GM19025 (cell line): Measurements from ENCODE around the gene SYNE2.
"Not testable (repeated sequence)": the region's sequence is repeated elsewhere in the genome, so short reads cannot be mapped to it uniquely, and the experiment has no call there.

Experiments
- ATAC-seq: cut with Tn5 transposase; IDR thresholded peaks from one replicate; pipeline ENCODE4 v1.9.1; 2021; ENCODE audit warnings: mild to moderate bottlenecking, low read depth, moderate library complexity; ENCODE audit not compliant: unreplicated experiment

Gene SYNE2

GRCh38 chr14:64117671-64118402 lies 265.0 kb downstream of the SYNE2 start:
- no peak for ATAC-seq

- not testable (repeated sequence) for ATAC-seq
Observed at GRCh38 chr14:64118403-64118742, 265.6 kb downstream of the SYNE2 start.

DNA sequence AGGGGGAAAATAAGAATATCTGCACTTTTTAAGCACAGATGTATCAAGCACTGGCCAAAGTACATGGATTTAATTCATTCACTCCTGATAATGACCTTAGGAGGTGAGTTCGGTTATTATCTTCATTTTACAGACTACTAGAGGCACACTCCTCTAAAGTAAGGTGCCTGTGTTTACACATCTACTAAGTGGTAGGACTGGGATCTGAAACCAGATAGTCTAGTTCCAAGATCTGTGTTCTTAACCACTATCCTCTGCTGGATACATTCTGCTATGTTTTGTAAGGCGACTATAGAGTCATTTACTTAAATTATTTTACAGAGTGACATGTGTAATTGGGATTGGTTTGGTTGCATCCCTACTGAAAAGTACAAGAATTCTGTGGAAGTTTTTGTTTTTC lies 266.1 kb downstream of the SYNE2 start:
- no peak for ATAC-seq

DNA sequence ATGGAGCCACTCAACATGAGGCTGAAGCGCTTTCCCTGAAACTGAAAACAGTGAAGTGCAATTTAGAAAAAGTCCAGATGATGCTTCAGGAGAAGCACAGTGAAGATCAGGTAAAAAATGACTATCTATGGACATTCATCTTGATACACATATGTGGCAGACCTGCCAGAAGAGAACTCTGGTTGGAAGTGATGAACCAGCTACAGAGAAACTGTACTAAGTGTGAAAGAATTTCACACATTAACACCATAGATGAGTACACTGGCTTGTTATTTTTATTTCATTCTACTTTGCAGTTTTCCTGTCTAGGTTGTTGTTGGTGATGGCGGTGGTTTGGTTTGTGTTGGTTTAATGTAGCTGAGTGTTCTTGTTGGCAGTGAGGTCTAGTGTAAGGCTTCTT lies 266.7 kb downstream of the SYNE2 start:
- no peak for ATAC-seq

DNA sequence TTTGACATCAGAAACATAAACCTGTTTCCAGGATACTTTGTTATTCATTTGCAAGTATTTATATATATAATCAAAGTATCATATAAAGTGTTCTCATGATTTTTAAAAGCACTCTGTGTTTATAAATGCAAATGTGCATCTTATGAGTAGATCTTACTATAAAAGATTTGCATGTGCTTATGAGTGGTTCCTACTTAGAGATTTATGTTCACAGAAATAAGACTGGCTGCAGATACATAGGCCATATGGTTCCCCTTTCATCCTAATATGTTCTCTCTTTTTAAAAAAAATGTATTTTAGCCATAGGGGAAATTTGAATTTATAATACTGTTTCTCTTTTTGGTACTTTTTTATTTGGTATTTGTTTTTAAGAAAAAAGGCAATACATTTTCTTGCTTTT lies 267.2 kb downstream of the SYNE2 start:
- no peak for ATAC-seq

- no peak for ATAC-seq
Observed at GRCh38 chr14:64123241-64123822, 270.5 kb downstream of the SYNE2 start.

- no peak for ATAC-seq
Observed at GRCh38 chr14:64125270-64125669, 272.5 kb downstream of the SYNE2 start.

GRCh38 chr14:64126548-64126947 lies 273.7 kb downstream of the SYNE2 start:
- ATAC-seq: no peak

GRCh38 chr14:64137657-64138290 lies 285.0 kb downstream of the SYNE2 start:
- ATAC-seq: no peak

DNA sequence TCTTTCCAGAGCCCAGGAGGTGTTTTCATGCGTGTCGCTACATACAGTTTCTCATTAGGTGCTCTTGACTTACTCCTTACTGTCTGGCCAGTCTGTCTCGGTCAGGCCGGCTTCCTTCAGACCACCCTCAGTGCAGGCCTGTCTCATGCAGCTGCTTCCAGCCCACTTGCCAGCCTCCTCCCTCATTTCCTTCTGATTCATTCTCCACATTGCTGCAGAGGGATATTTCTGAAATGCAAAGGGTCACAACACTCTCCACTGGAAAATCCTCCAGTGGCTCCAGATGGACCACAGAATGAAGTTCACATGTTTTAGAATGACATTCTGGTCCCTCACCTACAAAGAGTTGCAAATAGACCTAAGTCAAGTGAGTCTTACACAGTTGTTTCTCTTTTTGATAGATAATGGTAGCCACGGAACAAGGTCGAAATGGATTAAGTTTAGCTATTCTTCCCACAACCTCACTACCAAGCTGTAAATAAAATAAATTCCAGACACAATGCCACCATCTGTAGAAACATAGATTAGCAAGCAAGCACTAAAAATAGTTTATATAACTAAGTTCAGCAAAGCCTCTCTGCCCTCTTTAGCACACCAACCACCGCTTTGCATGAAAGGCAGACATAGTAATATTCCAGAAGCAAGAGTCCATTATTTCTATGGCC lies 294.5 kb downstream of the SYNE2 start:
- no peak for ATAC-seq

DNA sequence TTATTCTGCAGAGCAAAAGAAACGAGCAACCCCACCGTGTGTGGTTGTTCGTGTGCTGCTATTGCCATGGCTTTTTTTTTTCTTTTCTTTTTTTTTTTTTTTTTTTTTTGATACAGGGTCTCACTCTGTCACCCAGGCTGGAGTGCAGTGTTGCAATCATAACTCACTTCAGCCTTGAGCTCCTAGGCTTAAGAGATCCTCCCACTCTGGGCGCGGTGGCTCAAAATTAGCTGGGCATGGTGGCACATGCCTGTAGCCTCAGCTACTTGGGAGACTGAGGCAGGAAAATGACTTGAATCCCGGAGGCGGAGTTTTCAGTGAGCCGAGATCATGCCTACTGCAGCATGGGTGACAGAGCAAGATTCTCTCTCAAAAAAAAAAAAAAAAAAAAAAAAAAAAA lies 297.1 kb downstream of the SYNE2 start:
- no peak for ATAC-seq

- ATAC-seq: no peak
Observed at GRCh38 chr14:64158608-64159007, 305.8 kb downstream of the SYNE2 start.

- ATAC-seq: no peak
Observed at GRCh38 chr14:64159588-64159987, 306.8 kb downstream of the SYNE2 start.

DNA sequence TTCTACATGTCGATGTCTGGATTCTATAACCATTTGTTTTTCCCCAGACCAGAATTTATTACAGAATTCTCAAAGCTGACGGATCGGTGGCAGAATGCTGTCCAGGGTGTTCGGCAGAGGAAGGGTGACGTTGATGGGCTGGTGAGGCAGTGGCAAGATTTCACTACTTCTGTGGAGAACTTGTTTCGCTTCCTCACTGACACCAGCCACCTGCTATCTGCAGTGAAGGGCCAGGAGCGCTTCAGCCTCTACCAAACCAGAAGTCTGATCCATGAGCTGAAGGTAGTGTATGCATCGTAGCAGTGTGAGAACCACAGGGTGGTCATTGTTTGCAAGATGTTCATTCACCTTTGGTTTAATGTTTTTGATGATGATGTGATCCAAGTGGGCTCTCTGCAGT lies 317.4 kb downstream of the SYNE2 start:
- ATAC-seq: no peak

GRCh38 chr14:64174922-64175782 lies 322.3 kb downstream of the SYNE2 start:
- ATAC-seq: no peak

DNA sequence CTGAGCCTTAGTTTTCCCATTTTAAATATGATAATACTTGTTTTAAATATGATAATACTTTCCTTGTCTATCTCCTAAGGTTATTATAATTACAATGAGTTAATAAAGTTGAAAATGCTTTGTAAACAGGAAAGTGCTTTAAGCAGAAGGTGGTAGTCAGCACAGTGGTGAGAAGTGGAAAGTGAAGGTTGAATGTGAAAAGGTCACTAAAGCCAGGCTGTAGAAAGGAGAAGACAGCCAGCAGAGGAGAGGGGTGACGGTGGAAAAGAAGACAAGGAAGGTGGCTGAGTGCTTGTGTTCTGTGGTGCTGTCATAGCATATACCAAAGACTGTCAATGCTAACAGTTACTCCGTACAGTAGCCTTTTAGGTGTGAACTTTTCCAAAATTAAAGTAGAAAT lies 323.5 kb downstream of the SYNE2 start:
- ATAC-seq: no peak

GRCh38 chr14:64178814-64179213 lies 326.0 kb downstream of the SYNE2 start:
- ATAC-seq: no peak

DNA sequence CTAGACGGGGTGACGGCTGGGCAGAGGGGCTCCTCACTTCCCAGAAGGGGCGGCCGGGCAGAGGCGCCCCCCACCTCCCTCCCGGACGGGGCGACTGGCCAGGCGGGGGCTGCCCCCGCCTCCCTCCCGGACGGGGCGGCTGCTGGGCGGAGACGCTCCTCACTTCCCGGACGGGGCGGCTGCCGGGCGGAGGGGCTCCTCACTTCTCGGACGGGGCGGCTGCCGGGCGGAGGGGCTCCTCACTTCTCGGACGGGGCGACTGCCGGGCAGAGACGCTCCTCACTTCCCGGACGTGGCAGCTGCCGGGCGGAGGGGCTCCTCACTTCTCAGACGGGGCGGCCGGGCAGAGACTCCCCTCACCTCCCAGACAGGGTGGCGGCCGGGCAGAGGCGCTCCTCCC lies 330.1 kb downstream of the SYNE2 start:
- not testable (repeated sequence) for ATAC-seq

DNA sequence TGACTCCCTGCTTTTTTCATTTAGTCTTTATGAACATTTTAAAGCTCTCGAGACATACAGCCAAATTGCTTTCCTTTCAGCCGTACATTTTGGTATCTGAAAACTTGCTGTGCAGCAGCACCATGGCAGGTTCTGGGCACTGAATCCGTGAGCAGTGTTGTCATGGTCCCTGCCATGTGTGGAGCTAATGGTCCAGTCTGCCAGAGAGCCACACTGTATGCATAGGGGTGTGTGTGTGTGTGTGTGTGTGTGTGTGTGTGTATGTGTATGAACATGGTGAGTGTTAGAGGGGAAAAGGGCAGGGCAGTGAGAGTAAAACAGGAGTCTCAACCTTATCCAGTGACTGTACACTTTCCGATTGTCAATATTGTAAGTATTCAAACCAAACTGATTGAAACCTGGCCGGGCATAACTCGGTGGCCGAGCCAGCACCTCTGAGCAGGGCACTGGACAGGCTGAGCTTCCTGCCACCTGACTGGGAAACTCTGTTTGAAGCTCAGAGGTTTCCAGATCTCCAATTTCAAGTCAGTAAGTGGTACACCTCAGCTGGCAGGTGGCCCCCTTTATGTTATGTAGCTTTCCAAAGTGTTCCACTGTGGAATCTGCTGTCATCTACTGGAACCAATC lies 331.4 kb downstream of the SYNE2 start:
- no peak for ATAC-seq

DNA sequence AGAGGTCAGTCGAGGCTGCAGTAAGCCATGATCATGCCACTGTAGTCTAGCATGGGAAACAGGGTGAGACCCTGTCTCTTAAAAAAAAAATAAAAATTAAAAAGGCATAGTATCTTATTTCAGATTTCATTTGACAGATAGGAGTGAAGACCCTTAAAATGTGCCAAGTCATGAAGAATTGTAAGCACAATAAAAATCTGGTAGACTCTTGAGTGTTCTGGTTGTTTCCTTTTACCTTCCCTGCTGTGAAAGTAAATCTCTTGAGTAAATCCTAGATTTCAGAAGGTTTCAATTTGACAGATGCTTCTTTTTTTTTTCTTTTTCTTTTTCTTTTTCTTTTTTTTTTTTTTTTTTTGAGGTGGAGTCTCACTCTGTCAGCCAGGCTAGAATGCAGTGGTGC lies 332.4 kb downstream of the SYNE2 start:
- no peak for ATAC-seq
